Breast epithelium (tissue), 4 donors: ENCODE results near the gene NCK1. TPM values are rescaled to one million over a fixed set of nuclear protein-coding genes. Genes with fewer than 3 reads are reported as not detected.

Experiments
- DNase-seq, 2 donors: peaks; one replicate each; pipeline ENCODE4 v3.0.0-alpha.2; 2019; ENCODE audit warnings: low spot score in 2 of 2
- H3K27ac ChIP-seq, 2 donors: fragments of 200-600 bp; sonication (generic) in 1 of 2; one replicate each; pipeline ENCODE4 v1.5.1; 2016 to 2019; ENCODE audit warnings: mild to moderate bottlenecking in 1 of 2
- H3K27me3 ChIP-seq, 2 donors: fragments of 200-600 bp; sonication (generic) in 1 of 2; one replicate each; pipeline versions ENCODE4 v1.5.1 to v1.6.0; 2017 to 2019; ENCODE audit warnings: control low read depth in 1 of 2, mild to moderate bottlenecking in 1 of 2
- H3K36me3 ChIP-seq: fragments of 200-600 bp; one replicate; pipeline ENCODE4 v1.5.1; 2019
- H3K4me1 ChIP-seq, 2 donors: fragments of 200-600 bp; sonication (generic); one replicate each; pipeline ENCODE4 v1.5.1; 2016 to 2019; ENCODE audit warnings: control low read depth in 1 of 2
- H3K4me3 ChIP-seq, 3 donors: fragments of 200-600 bp; sonication (generic); 1 replicate in 2 of 3; 2 replicates in 1 of 3; pipeline ENCODE4 v1.5.1; 2016 to 2019; ENCODE audit warnings: mild to moderate bottlenecking in 3 of 3, moderate library complexity in 2 of 3
- H3K9me3 ChIP-seq, 2 donors: fragments of 200-600 bp; sonication (generic) in 1 of 2; one replicate each; pipeline ENCODE4 v1.5.1; 2016 to 2019; ENCODE audit warnings: control low read depth in 1 of 2
- POLR2A ChIP-seq: fragments of 450-650 bp; IDR thresholded peaks from one replicate; pipeline ENCODE4 v1.6.1; 2016; ENCODE audit warnings: antibody characterized with exemption, mild to moderate bottlenecking, moderate library complexity
- POLR2AphosphoS5 ChIP-seq, 3 donors: sonication (generic); formaldehyde crosslinking; IDR thresholded peaks; one replicate each; pipeline ENCODE4 v1.6.1; 2017; ENCODE audit warnings: antibody characterized with exemption in 3 of 3
- intact Hi-C: fragments of 100-400 bp; cut with DNase I; formaldehyde crosslinking; loops from one replicate; pipeline ENCODE4 v1.15.1; 2023; ENCODE audit warnings: low total_unique reads
- total RNA-seq, 3 donors: library from RNA; depleted of rRNA; stranded (reverse); fragments of >200 nt; gene quantifications; one replicate each; pipeline ENCODE4 v1.1.0, GENCODE V29; 2016
- TF ChIP-seq, protein P1 (sequence below), 3 donors: fragments of 450-650 bp; IDR thresholded peaks; one replicate each; pipeline ENCODE4 v1.5.1; 2016 to 2017; ENCODE audit warnings: antibody characterized with exemption in 3 of 3, mild to moderate bottlenecking in 3 of 3, moderate library complexity in 3 of 3

NCK1 gene
- total RNA-seq, 3 donors from 2014 or later: 62.3 to 77.0 (median 75.5) TPM

DNA sequence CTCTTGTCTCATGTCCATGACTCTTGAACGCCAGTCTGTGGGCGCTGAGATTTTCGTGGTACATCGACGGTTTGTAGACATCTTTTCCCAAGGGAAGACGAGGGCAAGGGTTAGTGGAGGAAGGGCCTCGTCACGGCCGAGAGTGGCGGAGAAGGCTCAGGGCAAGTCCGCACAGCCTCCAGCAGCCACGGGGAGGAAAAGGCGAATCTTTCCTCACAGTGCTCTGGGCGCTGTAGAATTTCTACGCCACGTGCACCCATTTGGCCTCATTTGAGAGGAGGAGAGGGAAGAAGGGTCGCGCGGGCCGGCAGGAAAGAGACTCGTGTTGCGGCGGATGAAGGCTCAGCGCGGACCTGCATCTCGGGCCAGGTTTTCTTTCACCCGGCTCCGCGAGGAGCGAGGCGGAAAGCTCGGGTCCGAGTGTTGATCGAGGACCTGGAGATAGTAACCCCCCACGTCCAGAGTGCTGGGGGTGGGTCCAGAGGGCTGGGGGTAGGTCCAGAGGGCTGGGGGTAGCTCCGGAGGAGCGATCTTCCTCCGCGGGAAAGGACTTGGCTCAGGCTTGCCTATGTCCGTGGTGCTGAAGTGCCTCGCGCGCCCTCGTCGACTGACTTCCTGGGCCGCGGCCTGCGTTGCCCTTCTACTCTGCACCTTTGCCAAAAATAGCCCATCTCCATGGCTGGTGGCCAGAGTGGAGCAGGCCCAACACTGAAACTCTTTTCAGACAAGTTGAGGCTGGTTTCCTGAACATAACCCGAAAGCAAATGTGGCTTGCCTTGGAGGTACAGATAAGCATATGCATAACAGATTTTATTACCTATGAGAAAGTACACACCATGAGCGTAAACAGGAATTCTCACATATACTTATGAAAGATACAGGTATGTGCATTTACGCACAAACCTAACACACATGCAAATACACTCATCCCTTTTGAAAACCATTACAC is 42.0 kb upstream of the NCK1 start:
- intact Hi-C loops: no loop called here
- no peak for DNase-seq

DNA sequence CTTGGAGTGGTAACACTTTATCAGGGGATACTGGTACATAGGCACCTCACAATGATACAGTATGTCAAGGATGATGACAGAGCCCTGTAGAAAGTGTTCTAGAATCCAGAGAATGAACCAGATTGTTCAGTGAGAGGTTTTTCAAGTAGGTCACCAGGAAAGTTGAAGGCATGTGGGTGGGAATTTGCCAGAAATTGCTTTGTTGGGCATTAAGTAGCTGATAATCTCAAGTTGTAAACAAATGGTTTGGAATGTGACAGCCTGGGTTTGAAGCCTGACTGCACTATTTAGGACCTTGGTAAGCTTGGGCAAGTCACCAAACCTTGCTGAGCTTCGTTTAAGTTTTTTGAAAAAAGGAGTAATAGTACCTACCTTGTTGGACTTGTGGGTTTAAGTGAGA is 30.5 kb upstream of the NCK1 start:
- Histone ChIP-seq H3K27me3 (no peaks in the 10 kb centered on the region), H3K36me3 (no peaks in the 10 kb centered on the region), H3K9me3 (peaks cover 0 to 3% of the 10 kb centered on the region in 2 donors), H3K4me3 (no peak overlapping the region), H3K27ac (no peak overlapping the region), H3K4me1 (no peaks in the 10 kb centered on the region)
- TF ChIP-seq POLR2A: no peak
- no peak for TF ChIP-seq POLR2AphosphoS5 (IDR thresholded peaks at IDR 0.05)
- TF ChIP-seq, protein P1, sequence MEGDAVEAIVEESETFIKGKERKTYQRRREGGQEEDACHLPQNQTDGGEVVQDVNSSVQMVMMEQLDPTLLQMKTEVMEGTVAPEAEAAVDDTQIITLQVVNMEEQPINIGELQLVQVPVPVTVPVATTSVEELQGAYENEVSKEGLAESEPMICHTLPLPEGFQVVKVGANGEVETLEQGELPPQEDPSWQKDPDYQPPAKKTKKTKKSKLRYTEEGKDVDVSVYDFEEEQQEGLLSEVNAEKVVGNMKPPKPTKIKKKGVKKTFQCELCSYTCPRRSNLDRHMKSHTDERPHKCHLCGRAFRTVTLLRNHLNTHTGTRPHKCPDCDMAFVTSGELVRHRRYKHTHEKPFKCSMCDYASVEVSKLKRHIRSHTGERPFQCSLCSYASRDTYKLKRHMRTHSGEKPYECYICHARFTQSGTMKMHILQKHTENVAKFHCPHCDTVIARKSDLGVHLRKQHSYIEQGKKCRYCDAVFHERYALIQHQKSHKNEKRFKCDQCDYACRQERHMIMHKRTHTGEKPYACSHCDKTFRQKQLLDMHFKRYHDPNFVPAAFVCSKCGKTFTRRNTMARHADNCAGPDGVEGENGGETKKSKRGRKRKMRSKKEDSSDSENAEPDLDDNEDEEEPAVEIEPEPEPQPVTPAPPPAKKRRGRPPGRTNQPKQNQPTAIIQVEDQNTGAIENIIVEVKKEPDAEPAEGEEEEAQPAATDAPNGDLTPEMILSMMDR (IDR thresholded peaks at IDR 0.05): no peak
- intact Hi-C loops: no loop called here
- no peak for DNase-seq

More for the DNA sequence above, 42.0 kb upstream of the NCK1 start:
- Histone ChIP-seq H3K4me1 (no peaks in the 10 kb centered on the region), H3K4me3 (peak overlapping the region; percentile 70 to 81 (median 72)), H3K36me3 (no peaks in the 10 kb centered on the region), H3K27ac (peak overlapping the region; percentile 78 to 90), H3K9me3 (peaks cover 0 to under 1% of the 10 kb centered on the region in 2 donors), H3K27me3 (no peaks in the 10 kb centered on the region)
- TF ChIP-seq POLR2AphosphoS5 (IDR thresholded peaks at IDR 0.05): peak in 1 of 3 donors; percentile 22
- TF ChIP-seq, protein P1 (IDR thresholded peaks at IDR 0.05): no peak
- no peak for TF ChIP-seq POLR2A

DNA sequence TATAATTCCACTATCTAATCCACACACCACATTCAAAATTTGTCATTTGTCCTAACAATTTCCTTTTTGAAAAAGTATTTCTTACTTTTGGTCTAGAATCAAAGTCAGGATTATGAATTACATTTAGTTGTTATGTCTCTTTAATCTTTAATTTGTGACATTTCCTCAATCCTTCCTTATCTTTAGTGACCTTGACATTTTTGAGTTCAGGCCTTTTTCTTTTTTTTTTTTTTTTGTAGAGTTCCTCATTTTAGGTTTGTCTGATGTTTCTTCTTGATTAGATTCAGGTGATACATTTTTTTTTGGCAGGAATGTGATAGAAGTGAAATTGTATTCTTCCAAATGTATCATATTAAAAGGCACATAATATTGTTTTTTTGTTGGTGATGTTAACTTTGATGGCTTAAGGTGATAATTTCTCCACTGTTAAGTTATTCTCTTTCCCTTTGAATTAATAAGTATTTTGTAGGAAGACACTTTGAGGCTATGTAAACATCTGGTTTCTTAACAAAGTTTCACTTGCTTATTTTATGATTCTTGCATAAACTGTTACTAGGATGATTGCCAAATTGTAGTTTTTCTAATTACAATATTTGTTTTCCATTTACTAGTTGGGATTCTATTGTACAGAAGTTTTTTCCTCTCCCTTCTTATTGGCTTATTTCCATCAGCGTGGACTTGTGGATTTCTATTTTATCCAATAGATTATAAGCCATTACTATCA is 26.8 kb upstream of the NCK1 start:
- H3K27ac ChIP-seq: no peak overlapping the region
- no peaks in the 10 kb centered on the region for H3K9me3 ChIP-seq
- TF ChIP-seq, protein P1 (IDR thresholded peaks at IDR 0.05): no peak
- TF ChIP-seq POLR2A (no peak), POLR2AphosphoS5 (IDR thresholded peaks at IDR 0.05) (no peak)
- no peak for DNase-seq
- H3K36me3 ChIP-seq: no peaks in the 10 kb centered on the region
- no peaks in the 10 kb centered on the region for H3K27me3 ChIP-seq
- H3K4me3 ChIP-seq: no peak overlapping the region
- no peaks in the 10 kb centered on the region for H3K4me1 ChIP-seq
- intact Hi-C loops: no loop called here

DNA sequence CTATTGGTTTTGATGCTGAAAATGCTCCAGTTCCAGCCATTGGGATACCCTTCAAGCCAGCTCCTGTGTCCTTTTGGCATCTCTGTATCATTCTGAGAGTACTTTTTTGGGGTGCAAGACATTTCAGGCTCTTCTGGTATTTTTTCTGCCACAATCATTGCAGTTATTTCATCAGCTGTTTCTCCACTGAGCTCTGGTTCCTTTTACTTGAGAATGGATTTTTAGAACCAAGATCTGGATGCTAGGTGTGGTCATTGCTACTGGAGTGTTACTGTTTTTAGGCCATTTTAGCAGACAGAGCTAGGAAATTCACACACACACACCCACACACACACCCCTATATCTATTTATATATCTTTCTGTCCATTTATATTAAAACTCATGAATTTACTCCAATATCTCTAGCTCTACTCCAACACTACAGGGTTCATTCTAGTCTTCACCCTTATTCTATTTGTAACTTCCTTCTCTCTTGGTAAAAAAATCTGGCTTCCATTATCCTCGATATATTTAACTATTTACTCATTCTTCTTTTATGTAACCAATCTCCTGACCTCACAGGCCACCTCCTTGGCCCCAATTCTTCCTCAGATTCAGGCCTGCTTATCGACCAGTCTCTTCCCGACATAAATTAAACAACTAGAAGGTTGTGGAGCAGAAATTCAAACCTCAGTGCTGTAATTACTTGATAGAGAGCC is 26.0 kb upstream of the NCK1 start:
- Histone ChIP-seq H3K9me3 (no peaks in the 10 kb centered on the region), H3K4me1 (no peaks in the 10 kb centered on the region), H3K4me3 (no peak overlapping the region), H3K27ac (no peak overlapping the region), H3K36me3 (no peaks in the 10 kb centered on the region), H3K27me3 (no peaks in the 10 kb centered on the region)
- no peak for DNase-seq
- intact Hi-C loops: no loop called here
- TF ChIP-seq, protein P1 (IDR thresholded peaks at IDR 0.05): no peak
- TF ChIP-seq POLR2A (no peak), POLR2AphosphoS5 (IDR thresholded peaks at IDR 0.05) (no peak)
